Suppressor macrophage treated with lipopolysaccharide for 1 hour (primary cell): Measurements from ENCODE around the gene TMEM11.
A peak's percentile ranks its signal among the peaks of the same experiment; 100 is the strongest.
"Not testable (repeated sequence)": the region's sequence is repeated elsewhere in the genome, so short reads cannot be mapped to it uniquely, and the experiment has no call there.

Experiments used
- DNase-seq, 3 donors: peaks; one replicate each; pipeline ENCODE4 v3.0.0-alpha.2; 2020 to 2022

Gene TMEM11

DNA sequence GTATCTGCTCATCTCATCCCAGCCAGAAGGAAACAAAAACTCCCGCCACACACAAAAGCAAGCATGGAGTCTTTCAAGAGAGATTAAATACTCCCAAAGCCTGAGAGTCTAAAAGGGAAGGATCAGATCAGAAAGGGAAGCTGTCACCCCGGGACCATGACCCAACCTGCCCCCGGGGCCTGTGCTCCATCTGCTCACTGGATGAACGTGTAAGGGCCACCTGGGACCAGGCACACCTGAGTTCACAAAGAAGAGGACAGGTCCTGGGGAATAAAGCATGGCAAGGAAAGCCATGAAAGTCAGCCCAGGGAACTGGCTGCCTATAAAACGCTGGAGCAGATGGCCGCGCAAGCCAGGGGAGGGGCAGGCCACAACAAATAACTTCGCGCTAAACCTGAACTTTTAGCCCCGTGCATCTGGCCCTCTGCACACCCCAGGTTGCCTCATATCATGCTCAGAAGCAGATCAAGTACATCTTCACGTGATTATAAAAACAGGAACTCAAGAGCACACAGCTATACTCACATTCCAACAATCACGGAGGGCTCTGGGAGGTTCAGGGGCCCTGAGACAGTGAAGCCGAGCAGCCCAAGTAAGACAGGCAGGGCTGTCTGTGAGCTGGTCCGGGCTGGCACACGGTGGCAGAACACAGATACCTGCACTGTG, 3.4 kb downstream of the TMEM11 start:
- peak in 1 of 3 donors; percentile 20 for DNase-seq

DNA sequence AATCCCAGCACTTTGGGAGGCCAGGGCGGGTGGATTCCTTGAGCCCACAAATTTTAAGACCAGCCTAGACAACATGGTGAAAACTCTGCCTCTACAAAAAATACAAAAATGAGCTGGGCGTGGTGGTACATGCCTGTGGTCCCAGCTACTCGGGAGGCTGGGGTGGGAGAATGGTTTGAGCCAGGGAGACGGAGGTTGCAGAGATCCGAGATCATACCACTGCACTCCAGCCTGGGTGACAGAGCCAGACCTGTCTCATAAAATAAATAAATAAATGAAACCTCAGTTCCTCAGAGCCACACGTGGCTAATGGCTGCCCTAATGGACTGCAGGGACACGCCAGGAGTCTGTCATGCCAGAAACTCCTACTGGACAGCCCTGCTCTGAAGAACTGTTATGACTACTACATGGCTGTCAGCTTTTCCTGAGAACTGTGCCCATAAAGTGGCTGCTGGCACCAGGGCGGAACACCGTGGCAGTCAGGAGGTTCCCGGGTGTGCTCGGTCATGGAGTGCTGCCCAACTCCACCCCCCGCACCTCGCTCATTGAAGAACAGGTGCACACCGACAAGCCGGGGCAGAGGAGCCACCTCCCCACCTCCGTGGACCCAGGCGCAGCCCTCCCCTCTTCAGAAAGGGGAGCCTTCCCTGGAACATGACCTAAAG, 4.3 kb downstream of the TMEM11 start:
- DNase-seq = no peak

GRCh38 chr17:21208352-21208751, 5.6 kb downstream of the TMEM11 start:
- DNase-seq = no peak

DNA sequence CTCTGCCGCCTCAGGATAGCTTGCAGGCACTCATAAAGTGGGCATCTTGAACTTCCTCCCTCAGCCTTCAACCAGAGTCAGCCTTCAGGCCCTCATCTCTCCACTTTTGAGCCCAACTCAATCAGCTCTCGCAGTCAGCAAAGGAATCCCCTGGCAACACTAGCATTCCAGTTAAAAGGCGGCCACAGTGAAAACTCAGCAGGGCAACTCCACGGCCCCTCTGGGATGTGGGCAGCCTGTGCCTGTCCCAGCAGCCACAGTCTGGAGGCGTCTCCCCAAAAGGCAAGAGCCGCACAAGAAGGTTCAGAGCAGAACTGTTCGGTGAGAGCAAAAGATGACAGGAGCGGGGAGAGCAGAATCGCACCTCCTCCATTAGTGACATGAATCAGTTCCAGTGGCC, 9.0 kb downstream of the TMEM11 start:
- no peak for DNase-seq

- no peak for DNase-seq
Observed at GRCh38 chr17:21202512-21202911, 11.4 kb downstream of the TMEM11 start.

DNA sequence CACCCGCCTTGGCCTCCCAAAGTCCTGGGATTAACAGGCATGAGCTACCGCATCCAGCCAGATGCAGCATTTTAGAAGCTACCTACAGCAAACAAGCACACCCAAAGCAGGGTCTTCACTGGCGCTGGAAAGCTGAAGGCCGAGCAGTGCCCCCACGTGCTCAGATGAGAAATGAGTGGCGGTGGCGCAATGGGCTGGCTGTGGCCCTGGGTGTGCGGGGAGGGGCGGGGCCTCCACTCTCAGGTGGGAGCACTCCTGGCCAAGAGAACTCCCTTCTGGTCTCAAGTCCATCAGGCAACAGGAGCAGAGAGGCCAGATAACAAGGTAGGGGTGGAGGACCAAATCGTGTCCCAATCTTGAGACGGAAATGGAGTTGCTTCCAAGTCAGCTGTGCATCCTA, 12.1 kb downstream of the TMEM11 start:
- no peak for DNase-seq

DNA sequence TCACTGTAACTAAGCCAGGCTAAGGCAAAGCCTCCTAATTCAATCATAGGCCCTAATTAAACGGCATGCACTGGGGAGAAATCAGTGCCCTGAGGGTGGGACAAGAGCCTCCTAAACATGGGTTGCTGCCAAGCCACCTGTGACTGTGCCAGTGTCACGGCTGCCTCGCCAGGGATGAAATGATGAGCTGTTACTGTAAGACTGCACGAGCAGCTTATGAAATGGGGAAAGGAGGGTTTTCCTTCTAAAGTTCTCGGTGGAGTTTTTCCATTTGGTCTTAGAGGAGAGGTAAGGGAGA, 12.7 kb downstream of the TMEM11 start:
- DNase-seq = no peak

GRCh38 chr17:21200590-21201297, 13.2 kb downstream of the TMEM11 start:
- no peak for DNase-seq

- DNase-seq = no peak
Observed at GRCh38 chr17:21199856-21200255, 14.1 kb downstream of the TMEM11 start.

DNA sequence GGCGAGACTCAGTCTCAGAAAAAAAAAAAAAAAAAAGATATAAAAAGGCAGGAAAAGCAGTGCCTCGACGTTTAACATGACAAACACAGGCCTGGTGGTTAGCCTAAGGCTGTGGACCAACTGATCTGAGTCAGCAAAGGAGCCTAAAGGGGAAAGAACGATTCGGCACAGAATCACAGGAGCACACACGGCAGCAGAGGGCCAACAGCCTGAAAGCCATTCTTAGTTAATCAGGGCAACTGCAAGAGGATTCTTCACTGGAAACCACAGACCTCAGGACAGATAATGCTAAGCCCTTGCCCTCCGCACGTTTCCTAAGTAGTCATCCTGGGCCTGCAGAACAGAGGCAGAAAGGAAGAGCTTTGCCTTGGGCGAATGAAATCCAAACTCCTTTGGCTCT, 14.7 kb downstream of the TMEM11 start:
- no peak for DNase-seq

DNA sequence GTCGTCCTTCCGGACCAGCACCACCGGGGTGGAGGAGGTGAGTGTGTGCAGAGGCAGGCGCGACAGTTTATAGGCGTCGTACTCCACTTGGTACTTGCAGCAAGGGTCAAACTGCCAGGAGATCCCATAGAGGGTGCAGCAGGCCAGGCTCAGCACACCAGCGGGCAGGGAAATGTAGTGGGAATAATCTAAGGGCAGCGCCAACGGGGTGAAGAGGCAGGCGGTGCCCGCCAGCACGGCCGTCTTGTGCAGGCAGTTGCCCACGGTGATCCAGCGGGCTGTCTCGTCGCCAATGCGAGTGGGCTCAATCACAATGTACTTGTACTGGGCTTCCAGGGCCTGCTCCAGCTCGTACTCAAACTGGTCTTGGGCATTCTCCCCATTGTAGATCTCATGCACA, 15.6 kb downstream of the TMEM11 start:
- DNase-seq = no peak

GRCh38 chr17:21196126-21196525, 17.8 kb downstream of the TMEM11 start:
- no peak for DNase-seq

DNA sequence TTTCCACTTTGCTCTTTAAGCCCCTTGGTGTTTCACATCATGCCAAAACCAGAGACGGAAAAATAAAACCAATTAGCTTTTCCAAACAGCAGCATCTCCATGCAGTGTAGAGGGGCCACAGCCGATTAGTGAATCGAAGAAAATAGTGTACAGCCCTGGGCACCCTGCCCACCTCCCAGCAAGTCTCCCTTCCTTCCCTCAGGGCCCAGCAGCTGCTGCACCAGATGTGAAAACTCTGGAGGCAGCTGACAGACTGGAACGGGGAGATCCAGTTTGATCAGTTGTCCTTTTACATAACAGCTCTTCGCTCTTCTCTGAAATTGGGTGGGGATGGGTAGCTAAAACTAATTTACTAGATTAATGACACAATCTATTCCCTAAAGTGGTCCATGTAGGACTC, 19.3 kb downstream of the TMEM11 start:
- DNase-seq = no peak

- DNase-seq = no peak
Observed at GRCh38 chr17:21194226-21194625, 19.7 kb downstream of the TMEM11 start.

GRCh38 chr17:21193031-21193430, 20.9 kb downstream of the TMEM11 start:
- DNase-seq = no peak

DNA sequence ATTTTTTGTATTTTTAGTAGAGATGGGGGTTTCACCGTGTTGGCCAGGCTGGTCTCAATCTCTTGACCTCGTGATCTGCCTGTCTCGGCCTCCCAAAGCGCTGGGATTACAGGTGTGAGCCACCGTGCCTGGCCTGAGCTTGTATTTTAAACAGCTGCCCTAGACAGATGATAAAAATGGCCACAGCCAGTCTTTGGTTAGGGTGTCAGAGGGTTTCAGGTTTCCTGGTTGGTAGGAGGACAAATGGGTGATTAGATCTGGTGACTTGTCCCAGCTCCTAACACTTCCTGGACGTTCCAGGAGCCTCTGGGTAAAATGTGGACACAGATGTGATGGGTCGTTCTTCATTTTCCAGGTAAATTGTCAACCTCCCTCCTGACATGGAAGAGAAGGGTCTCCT, 21.5 kb downstream of the TMEM11 start:
- DNase-seq = not testable (repeated sequence)

- DNase-seq = peak in 1 of 3 donors; percentile 24
Observed at GRCh38 chr17:21191698-21192097, 22.3 kb downstream of the TMEM11 start.

DNA sequence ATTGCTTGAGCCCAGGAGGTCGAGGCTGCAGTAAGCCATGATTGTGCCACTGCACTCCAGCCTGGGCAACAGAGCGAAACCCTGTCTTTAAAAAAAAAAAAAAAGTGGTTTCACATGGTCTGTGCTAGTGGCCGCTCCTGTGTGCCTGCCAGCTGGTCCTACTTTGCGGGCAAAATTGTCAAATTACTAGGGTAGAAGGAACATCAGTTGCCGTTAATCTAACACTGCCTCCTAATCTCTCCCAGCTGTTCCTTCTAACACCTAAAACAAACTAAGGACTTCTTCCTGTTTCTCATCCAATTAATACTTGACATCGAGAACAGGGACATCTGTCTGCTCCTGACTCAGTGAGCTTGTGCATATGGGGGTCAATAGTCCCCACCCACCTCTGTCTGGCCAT, 23.9 kb downstream of the TMEM11 start:
- no peak for DNase-seq

DNA sequence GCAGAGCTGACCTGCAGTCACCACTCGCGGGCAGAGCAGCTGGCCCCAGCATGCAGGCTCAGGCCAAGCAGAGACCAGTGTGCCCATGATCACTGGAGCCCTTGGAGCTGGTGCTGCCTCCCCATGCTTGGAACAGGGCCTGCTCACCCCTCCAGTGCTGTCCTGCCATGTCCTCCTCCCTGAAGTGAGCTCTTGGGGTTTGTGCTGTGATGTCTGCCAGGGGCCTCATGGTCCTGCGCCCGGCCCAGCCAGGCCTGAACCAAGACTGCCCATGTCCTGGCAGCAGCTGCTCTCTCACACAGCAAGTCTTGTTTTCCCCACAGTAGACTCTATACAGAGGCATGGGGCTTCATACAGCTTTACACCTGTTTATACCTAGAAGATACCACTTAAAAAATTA, 24.6 kb downstream of the TMEM11 start:
- DNase-seq = no peak

DNA sequence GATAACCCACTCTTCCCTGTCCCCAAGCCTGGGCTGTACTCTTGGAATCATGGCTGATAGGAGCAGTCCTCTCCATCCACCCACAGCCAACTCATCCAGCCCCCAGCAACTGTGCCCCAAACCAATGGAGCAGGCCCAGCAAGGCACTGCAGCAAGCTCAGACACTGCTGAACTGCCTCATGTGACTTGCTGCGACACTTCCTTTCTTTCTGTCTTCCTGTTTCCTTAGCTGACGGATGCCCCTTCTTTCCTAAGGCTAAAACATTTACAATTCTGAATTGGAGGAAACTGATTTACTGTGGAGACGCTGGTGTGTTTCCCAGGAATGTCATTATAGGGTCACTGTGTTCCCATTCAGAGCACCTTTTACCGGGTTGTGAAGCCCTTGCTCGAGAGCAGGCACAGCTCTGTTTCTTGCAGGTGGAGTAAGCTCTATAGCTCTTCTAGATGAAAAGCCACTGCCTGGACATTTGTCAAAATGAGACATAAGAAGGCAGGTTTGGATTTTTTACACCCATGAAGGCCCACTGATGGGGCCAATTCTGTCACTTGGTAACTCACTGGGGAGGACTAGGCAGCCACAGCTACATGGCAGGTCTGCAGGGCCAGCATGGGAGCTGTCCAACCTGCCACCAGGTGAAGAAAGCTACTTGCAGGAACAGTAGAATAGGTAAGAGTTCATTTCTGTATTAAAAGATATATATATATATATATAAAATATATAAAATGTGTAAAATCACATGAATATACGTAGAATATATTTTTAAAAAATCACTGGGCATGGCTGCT, 27.4 kb downstream of the TMEM11 start:
- DNase-seq = peak; percentile 32 to 51 (median 41)

GRCh38 chr17:21185061-21185460, 28.9 kb downstream of the TMEM11 start:
- no peak for DNase-seq

- DNase-seq = no peak
Observed at GRCh38 chr17:21184570-21184969, 29.4 kb downstream of the TMEM11 start.

- DNase-seq = no peak
Observed at GRCh38 chr17:21183468-21183867, 30.5 kb downstream of the TMEM11 start.
